ENCODE measurements around the gene CDK6.

Gene CDK6

GRCh38 chr7:92830532-92831110 is 5.8 kb downstream of the CDK6 start:
- in situ Hi-C loops (cut with HindIII; ENCODE audit: low sequenced_read_pairs), result loop anchor here (25.0 kb wide), 1 partner anchor 218 kb away; no protein-coding TSS in a partner anchor

- in situ Hi-C loops (cut with HindIII; ENCODE audit: low sequenced_read_pairs), result loop anchor here (25.0 kb wide), 1 partner anchor 218 kb away; no protein-coding TSS in a partner anchor
Observed at GRCh38 chr7:92830027-92830426, 6.3 kb downstream of the CDK6 start.

GRCh38 chr7:92827464-92828120 is 8.8 kb downstream of the CDK6 start:
- in situ Hi-C loops (cut with HindIII; ENCODE audit: low sequenced_read_pairs), result loop anchor here (25.0 kb wide), 1 partner anchor 215 kb away; no protein-coding TSS in a partner anchor

- in situ Hi-C loops (cut with HindIII; ENCODE audit: low sequenced_read_pairs), result loop anchor here (25.0 kb wide), 1 partner anchor 214 kb away; no protein-coding TSS in a partner anchor
Observed at GRCh38 chr7:92826258-92826938, 10.0 kb downstream of the CDK6 start.

GRCh38 chr7:92824901-92825480 is 11.4 kb downstream of the CDK6 start:
- in situ Hi-C loops (cut with HindIII; ENCODE audit: low sequenced_read_pairs), result loop anchor here (25.0 kb wide), 1 partner anchor 213 kb away; no protein-coding TSS in a partner anchor

GRCh38 chr7:92824450-92824849 is 11.9 kb downstream of the CDK6 start:
- in situ Hi-C loops (cut with HindIII; ENCODE audit: low sequenced_read_pairs), result no loop called here

- in situ Hi-C loops (cut with HindIII; ENCODE audit: low sequenced_read_pairs), result no loop called here
Observed at GRCh38 chr7:92823042-92823441, 13.3 kb downstream of the CDK6 start.

GRCh38 chr7:92820191-92820590 is 16.2 kb downstream of the CDK6 start:
- in situ Hi-C loops (cut with HindIII; ENCODE audit: low sequenced_read_pairs), result no loop called here

- in situ Hi-C loops (cut with HindIII; ENCODE audit: low sequenced_read_pairs), result no loop called here
Observed at GRCh38 chr7:92817398-92817797, 19.0 kb downstream of the CDK6 start.

- in situ Hi-C loops (cut with HindIII; ENCODE audit: low sequenced_read_pairs), result no loop called here
Observed at GRCh38 chr7:92815412-92815811, 21.0 kb downstream of the CDK6 start.

GRCh38 chr7:92813390-92814024 is 22.9 kb downstream of the CDK6 start:
- in situ Hi-C loops (cut with HindIII; ENCODE audit: low sequenced_read_pairs), result no loop called here

GRCh38 chr7:92811158-92811557 is 25.2 kb downstream of the CDK6 start:
- in situ Hi-C loops (cut with HindIII; ENCODE audit: low sequenced_read_pairs), result no loop called here

- in situ Hi-C loops (cut with HindIII; ENCODE audit: low sequenced_read_pairs), result no loop called here
Observed at GRCh38 chr7:92809760-92810573, 26.4 kb downstream of the CDK6 start.

- in situ Hi-C loops (cut with HindIII; ENCODE audit: low sequenced_read_pairs), result no loop called here
Observed at GRCh38 chr7:92809397-92809759, 27.0 kb downstream of the CDK6 start.

GRCh38 chr7:92808635-92809034 is 27.7 kb downstream of the CDK6 start:
- in situ Hi-C loops (cut with HindIII; ENCODE audit: low sequenced_read_pairs), result no loop called here

- in situ Hi-C loops (cut with HindIII; ENCODE audit: low sequenced_read_pairs), result no loop called here
Observed at GRCh38 chr7:92808006-92808405, 28.4 kb downstream of the CDK6 start.

- in situ Hi-C loops (cut with HindIII; ENCODE audit: low sequenced_read_pairs), result no loop called here
Observed at GRCh38 chr7:92806496-92806895, 29.9 kb downstream of the CDK6 start.

- in situ Hi-C loops (cut with HindIII; ENCODE audit: low sequenced_read_pairs), result no loop called here
Observed at GRCh38 chr7:92802406-92802805, 34.0 kb downstream of the CDK6 start.

- in situ Hi-C loops (cut with HindIII; ENCODE audit: low sequenced_read_pairs), result no loop called here
Observed at GRCh38 chr7:92799446-92800211, 36.7 kb downstream of the CDK6 start.
